Common myeloid progenitor, CD34-positive (primary cell): ENCODE results near the gene TSPO.

Source experiments
- CTCF ChIA-PET: fragments of 350-600 bp; sonication (Branson Sonifier 250); formaldehyde crosslinking; loops from one replicate; lab custom pipeline; 2021; ENCODE audit warnings: antibody characterized with exemption; lab: Charles Lee
- POLR2A ChIA-PET: fragments of 350-600 bp; sonication (Branson Sonifier 250); formaldehyde crosslinking; loops from one replicate; lab custom pipeline; 2021; ENCODE audit warnings: antibody characterized with exemption; lab: Charles Lee
- DNase-seq, 3 donors: peaks; one replicate each; pipeline versions ENCODE4 v3.0.0 to v3.0.0-alpha.2; 2013
- H3K27ac ChIP-seq, 2 experiments: 1 replicate in 1 of 2; 2 replicates in 1 of 2; pipeline ENCODE4 v1.7.0; 2013; ENCODE audit warnings: inconsistent platforms in 2 of 2, low read length in 2 of 2, mild to moderate bottlenecking in 2 of 2, low read depth in 1 of 2, moderate library complexity in 1 of 2; ENCODE audit not compliant: severe bottlenecking in 2 of 2, insufficient read depth in 1 of 2, poor library complexity in 1 of 2
- H3K27me3 ChIP-seq, 5 experiments: replicated peaks in 2 of 5; 1 replicate in 3 of 5; 2 replicates in 2 of 5; pipeline versions ENCODE4 v1.6.1 to v1.7.0; 2013; ENCODE audit warnings: low read length in 4 of 5, mild to moderate bottlenecking in 2 of 5, moderate library complexity in 2 of 5, inconsistent platforms in 1 of 5; ENCODE audit not compliant: insufficient read depth in 5 of 5, control insufficient read depth in 4 of 5
- H3K36me3 ChIP-seq, 4 experiments: 1 replicate in 2 of 4; 2 replicates in 2 of 4; pipeline versions ENCODE4 v1.6.1 to v1.7.0; 2013; ENCODE audit warnings: low read length in 3 of 4, control low read depth in 1 of 4, mild to moderate bottlenecking in 1 of 4; ENCODE audit not compliant: control insufficient read depth in 4 of 4, insufficient read depth in 4 of 4
- H3K4me1 ChIP-seq, 4 experiments: 1 replicate in 3 of 4; 2 replicates in 1 of 4; pipeline versions ENCODE4 v1.6.1 to v1.7.1; 2013; ENCODE audit warnings: low read length in 3 of 4, mild to moderate bottlenecking in 3 of 4, control low read depth in 1 of 4, inconsistent platforms in 1 of 4, moderate library complexity in 1 of 4; ENCODE audit not compliant: control insufficient read depth in 4 of 4, insufficient read depth in 4 of 4; ENCODE audit errors: control extremely low read depth in 1 of 4
- H3K4me3 ChIP-seq, 7 experiments: 1 replicate in 4 of 7; 2 replicates in 3 of 7; pipeline versions ENCODE4 v1.5.1 to v1.7.0; 2013; ENCODE audit warnings: mild to moderate bottlenecking in 7 of 7, low read length in 6 of 7, moderate library complexity in 6 of 7, inconsistent platforms in 2 of 7, low read depth in 2 of 7, control low read depth in 1 of 7; ENCODE audit not compliant: insufficient read depth in 4 of 7, control insufficient read depth in 1 of 7; ENCODE audit errors: extremely low read depth in 1 of 7
- H3K9me3 ChIP-seq, 5 experiments: 1 replicate in 4 of 5; 2 replicates in 1 of 5; pipeline versions ENCODE4 v1.6.1 to v1.7.1; 2013; ENCODE audit warnings: low read length in 4 of 5, mild to moderate bottlenecking in 2 of 5, inconsistent platforms in 1 of 5, low read depth in 1 of 5, moderate library complexity in 1 of 5; ENCODE audit not compliant: control insufficient read depth in 4 of 5, insufficient read depth in 2 of 5; ENCODE audit errors: control extremely low read depth in 1 of 5
- WGBS: methylation state at CpG from one replicate; pipeline ENCODE4 v1.1.5; 2013; ENCODE audit not compliant: insufficient coverage; 5-methylcytosine and 5-hydroxymethylcytosine counted together

Gene TSPO

GRCh38 chr22:43205748-43206508 lies 54.6 kb downstream of the TSPO start:
- no peaks in the 10 kb centered on the region for H3K9me3 ChIP-seq
- H3K36me3 ChIP-seq = no peaks in the 10 kb centered on the region
- H3K4me1 ChIP-seq = peaks cover 0 to 12% (median 5%) of the 10 kb centered on the region in 4 experiments
- H3K27ac ChIP-seq = no peak overlapping the region
- no peak overlapping the region for H3K4me3 ChIP-seq
- H3K27me3 ChIP-seq = no peaks in the 10 kb centered on the region
- WGBS = 62% methylated on average over 3 of the region's 5 CpGs
- POLR2A ChIA-PET = no interaction called here
- CTCF ChIA-PET = no interaction called here
- peak in 2 of 3 donors; percentile 24 to 46 for DNase-seq

- H3K4me3 ChIP-seq = peak overlapping the region in 1 of 7 experiments; percentile 42
- DNase-seq = peak in 1 of 3 donors; percentile 17
- H3K36me3 ChIP-seq = no peaks in the 10 kb centered on the region
- WGBS = 36% methylated on average over 20 of the region's 23 CpGs
- peaks cover 0 to 12% (median 5%) of the 10 kb centered on the region in 4 experiments for H3K4me1 ChIP-seq
- H3K9me3 ChIP-seq = no peaks in the 10 kb centered on the region
- CTCF ChIA-PET = interaction anchor here (1.3 kb wide), 1 partner anchor 14 kb away, joined by 5 read pairs; no protein-coding TSS in a partner anchor
- POLR2A ChIA-PET = no interaction called here
- no peak overlapping the region for H3K27ac ChIP-seq
- no peaks in the 10 kb centered on the region for H3K27me3 ChIP-seq
These were observed 55.3 kb downstream of the TSPO start for GRCh38 chr22:43206509-43207161.

- Histone ChIP-seq H3K4me1 (peaks cover 0 to 12% (median 5%) of the 10 kb centered on the region in 4 experiments), H3K4me3 (no peak overlapping the region), H3K9me3 (no peaks in the 10 kb centered on the region), H3K36me3 (no peaks in the 10 kb centered on the region), H3K27ac (no peak overlapping the region), H3K27me3 (no peaks in the 10 kb centered on the region)
- ChIA-PET POLR2A (no interaction called here), CTCF (interaction anchor here (1.3 kb wide), 1 partner anchor 14 kb away, joined by 5 read pairs; no protein-coding TSS in a partner anchor)
- over 99% methylated on average over 13 of the region's 13 CpGs for WGBS
- DNase-seq = no peak
These were observed 56.0 kb downstream of the TSPO start for GRCh38 chr22:43207386-43207785.

GRCh38 chr22:43207849-43208702 lies 56.7 kb downstream of the TSPO start:
- CTCF ChIA-PET = interaction anchor here (1.3 to 1.5 kb wide), 2 partner anchors 13 to 21 kb away, joined by 5 read pairs; no protein-coding TSS in a partner anchor

GRCh38 chr22:43208703-43209522 lies 57.6 kb downstream of the TSPO start:
- H3K4me1 ChIP-seq = peaks cover 0 to 12% (median 5%) of the 10 kb centered on the region in 4 experiments
- CTCF ChIA-PET = interaction anchor here (1.5 kb wide), 1 partner anchor 20 kb away, joined by 5 read pairs; no protein-coding TSS in a partner anchor

More at GRCh38 chr22:43207849-43208702, 56.7 kb downstream of the TSPO start:
- no peaks in the 10 kb centered on the region for H3K36me3 ChIP-seq
- no peaks in the 10 kb centered on the region for H3K9me3 ChIP-seq
- no peak overlapping the region for H3K27ac ChIP-seq
- H3K4me1 ChIP-seq = peaks cover 0 to 12% (median 5%) of the 10 kb centered on the region in 4 experiments
- WGBS = 97% methylated on average over 23 of the region's 26 CpGs
- POLR2A ChIA-PET = no interaction called here
- H3K4me3 ChIP-seq = no peak overlapping the region
- no peak for DNase-seq
- H3K27me3 ChIP-seq = no peaks in the 10 kb centered on the region

GRCh38 chr22:43209523-43209890 lies 58.1 kb downstream of the TSPO start:
- WGBS = 97% methylated on average over 13 of the region's 15 CpGs
- no peaks in the 10 kb centered on the region for H3K9me3 ChIP-seq
- ChIA-PET POLR2A (no interaction called here), CTCF (interaction anchor here (1.5 kb wide), 1 partner anchor 20 kb away, joined by 5 read pairs; no protein-coding TSS in a partner anchor)
- DNase-seq = no peak
- no peaks in the 10 kb centered on the region for H3K36me3 ChIP-seq
- H3K27me3 ChIP-seq = no peaks in the 10 kb centered on the region
- H3K4me1 ChIP-seq = peaks cover 0 to 12% (median 5%) of the 10 kb centered on the region in 4 experiments
- H3K27ac ChIP-seq = no peak overlapping the region
- H3K4me3 ChIP-seq = no peak overlapping the region

More at GRCh38 chr22:43208703-43209522, 57.6 kb downstream of the TSPO start:
- Histone ChIP-seq H3K27me3 (no peaks in the 10 kb centered on the region), H3K27ac (no peak overlapping the region), H3K9me3 (no peaks in the 10 kb centered on the region), H3K36me3 (no peaks in the 10 kb centered on the region), H3K4me3 (no peak overlapping the region)
- POLR2A ChIA-PET = no interaction called here
- WGBS = 97% methylated on average over 24 of the region's 26 CpGs
- no peak for DNase-seq
